Occipital lobe (tissue), 2 donors: ENCODE measurements around the gene ALK. TPM values are rescaled to one million over a fixed set of nuclear protein-coding genes. Genes with fewer than 3 reads are reported as not detected.

ENCODE experiments used
- DNase-seq: peaks from one replicate; lab custom pipeline; 2025; lab: John Stamatoyannopoulos, UW
- total RNA-seq: library from RNA; depleted of rRNA; stranded (reverse); fragments of >200 nt; gene quantifications from one replicate; pipeline ENCODE4 v1.2.3, GENCODE V29; 2014

Gene ALK
- total RNA-seq, 1 donor from 2014 or later: 0.78 TPM

DNA sequence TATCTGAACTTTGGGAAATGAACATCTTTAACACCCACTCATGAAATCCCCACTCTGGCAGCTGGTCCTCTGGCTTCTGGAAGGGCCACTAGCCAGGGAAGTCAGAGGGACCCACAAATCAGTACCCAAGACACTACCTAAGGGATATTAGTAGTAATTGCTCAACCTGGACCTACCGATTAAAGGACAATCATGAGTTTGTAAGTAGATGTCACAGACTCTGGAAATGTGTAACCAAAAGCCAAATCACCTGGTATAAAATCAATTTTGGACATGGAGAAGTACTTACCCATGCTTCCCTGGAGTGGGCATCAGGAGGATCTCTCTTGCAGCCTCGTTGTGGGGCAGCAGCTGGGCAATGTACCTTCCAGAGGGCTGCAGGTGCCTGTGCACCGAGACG is 389.8 kb downstream of the ALK start:
- DNase-seq: no peak

- DNase-seq: no peak
Measured at GRCh38 chr2:29530281-29530680, 391.1 kb downstream of the ALK start.

- peak; percentile 32 for DNase-seq
Measured at GRCh38 chr2:29528891-29529520, 392.4 kb downstream of the ALK start.

DNA sequence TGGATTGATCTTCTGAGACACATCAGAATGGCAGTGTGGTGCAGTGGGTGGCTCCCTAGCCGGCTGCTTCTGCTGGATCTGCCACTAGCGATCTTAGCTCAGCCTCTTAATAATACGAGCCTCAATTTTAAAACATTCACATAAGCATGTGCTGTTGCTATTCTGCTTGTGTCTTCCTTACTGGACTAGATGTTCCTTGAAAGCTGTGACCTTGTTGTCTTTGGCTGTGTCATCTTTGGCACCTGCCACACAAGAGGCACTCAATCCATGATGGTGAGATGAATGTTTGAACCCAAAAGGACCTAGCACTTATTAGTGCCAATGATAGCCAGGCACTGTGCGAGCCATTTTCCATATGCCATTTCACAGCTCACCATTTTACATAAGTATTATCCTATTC is 393.0 kb downstream of the ALK start:
- DNase-seq: no peak

GRCh38 chr2:29527947-29528346 is 393.4 kb downstream of the ALK start:
- DNase-seq: no peak

DNA sequence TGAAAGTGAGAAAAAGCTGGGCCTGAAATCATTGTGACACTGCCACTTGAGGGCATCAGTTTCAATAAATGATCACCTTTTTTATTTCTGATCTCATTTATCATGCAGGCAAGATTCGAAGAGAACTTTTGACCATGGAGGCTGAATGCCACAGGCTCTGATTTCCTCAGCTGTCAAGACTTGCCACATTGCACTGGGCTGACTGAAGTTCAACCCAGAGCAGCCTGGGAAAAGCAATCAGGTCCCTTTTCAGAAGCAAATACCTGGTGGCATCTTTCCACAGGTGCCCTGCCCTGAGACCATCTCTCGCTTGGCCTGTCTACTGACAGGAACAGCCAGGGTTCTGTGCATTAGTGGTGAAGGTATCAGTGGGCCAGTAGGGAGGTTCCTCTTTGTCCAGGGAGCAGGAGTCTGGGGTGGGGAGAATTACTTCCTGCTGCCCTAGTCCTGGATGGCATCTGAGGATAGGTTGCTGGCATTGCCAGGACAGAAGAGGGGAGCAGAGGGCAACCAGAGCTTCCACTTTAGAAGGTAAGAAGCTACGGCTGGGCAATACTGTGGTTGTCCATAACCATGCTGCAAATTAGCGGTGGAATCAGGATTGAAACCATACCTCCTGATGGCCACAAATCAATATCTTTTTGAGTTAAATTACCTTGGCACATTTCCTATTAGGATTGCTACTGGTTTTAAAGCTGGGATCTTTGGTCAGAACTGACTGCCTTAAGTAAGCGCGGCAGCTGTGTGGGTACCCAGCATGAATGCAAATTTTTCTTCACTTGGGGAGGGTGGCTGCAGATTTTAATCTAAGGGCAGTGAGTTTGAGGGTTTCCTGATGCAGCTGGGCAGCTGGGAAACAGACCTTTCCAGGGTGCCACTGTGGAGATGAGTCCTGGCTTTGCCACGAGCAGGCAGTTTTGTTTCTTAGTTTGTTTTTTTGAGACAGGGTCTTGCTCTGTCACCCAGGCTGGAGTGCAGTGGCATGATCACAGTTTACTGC is 394.5 kb downstream of the ALK start:
- no peak for DNase-seq

GRCh38 chr2:29525921-29526320 is 395.5 kb downstream of the ALK start:
- DNase-seq: no peak

- no peak for DNase-seq
Measured at GRCh38 chr2:29524652-29525051, 396.7 kb downstream of the ALK start.

GRCh38 chr2:29522951-29523669 is 398.3 kb downstream of the ALK start:
- no peak for DNase-seq

- DNase-seq: no peak
Measured at GRCh38 chr2:29520001-29520400, 401.4 kb downstream of the ALK start.

GRCh38 chr2:29519338-29519925 is 402.0 kb downstream of the ALK start:
- no peak for DNase-seq

GRCh38 chr2:29518646-29519337 is 402.6 kb downstream of the ALK start:
- DNase-seq: no peak

DNA sequence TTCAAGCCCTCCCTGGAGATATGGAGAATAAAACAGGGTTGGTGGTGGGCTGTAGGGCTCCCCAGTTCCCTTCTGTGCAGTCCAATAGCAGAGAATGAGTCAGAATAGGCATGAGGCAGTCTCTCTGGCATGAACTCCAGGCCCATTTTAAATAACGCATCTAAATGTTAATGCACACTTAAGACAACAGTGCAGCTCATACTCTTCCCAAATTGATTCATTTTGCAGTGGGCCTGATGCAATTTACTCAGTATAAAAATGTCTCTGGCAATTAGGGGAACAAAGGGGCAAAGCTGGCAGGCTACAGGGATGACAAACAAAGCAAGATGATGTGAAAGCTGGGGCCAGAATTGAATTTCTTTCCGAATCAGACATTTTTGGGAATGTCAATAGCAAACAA is 403.4 kb downstream of the ALK start:
- no peak for DNase-seq

DNA sequence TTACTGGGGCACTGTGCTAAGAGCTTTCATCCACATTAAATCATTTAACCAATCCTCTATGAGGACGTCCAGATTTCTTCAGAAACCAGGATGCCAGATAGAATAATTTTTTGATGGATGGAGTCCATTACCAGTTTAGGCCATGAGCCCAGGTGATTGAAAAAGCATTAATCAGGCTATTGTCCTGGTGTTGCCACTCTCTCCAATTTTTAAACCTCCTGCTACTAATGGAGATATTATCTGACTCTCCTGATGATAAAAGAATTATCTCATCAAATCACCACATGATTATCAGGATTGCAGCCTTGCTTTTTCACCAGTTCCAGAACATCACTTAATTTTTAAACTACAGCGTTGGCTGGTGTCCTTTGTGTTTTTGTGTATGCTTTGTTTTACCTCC is 404.0 kb downstream of the ALK start:
- no peak for DNase-seq

GRCh38 chr2:29516767-29517166 is 404.6 kb downstream of the ALK start:
- no peak for DNase-seq

DNA sequence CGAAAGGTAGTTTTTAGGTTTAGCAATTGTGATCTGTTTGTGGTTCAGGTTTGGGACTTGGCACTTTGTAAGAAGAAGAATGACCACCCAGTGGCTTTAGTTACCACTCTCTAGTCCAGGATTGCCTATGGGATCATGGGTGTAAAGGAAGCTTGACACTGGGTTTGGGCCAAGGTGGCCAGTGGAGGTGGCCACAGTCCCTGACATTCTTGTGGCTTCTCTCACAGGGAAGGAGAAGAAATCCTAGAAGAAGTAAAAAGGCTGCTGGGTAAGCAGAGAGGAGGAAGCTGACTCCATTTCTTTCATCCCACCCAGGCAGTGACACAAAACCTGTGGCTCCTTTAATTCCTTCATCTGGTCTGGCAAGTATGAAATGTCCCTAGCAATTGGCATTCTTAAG is 411.5 kb downstream of the ALK start:
- DNase-seq: no peak

- no peak for DNase-seq
Measured at GRCh38 chr2:29509397-29509796, 412.0 kb downstream of the ALK start.

DNA sequence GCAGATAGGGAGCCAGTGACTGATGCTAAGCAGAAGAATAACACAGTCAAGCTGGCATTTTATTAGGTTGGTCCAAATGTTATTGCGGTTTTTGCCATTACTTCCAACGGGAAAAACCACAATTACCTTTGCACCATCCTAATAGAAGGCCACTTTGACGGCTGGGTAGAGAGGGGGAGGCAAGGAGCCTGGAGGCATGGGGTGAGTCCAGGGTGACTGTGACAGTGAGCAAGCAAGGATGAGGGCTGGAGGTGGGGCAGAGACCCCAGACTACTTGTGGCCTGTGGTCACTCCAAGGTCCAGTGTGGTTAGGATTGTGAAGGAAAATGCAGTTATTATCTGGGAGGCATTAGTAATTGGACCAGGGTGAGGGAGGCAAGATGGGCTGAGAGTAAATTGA is 416.6 kb downstream of the ALK start:
- no peak for DNase-seq

DNA sequence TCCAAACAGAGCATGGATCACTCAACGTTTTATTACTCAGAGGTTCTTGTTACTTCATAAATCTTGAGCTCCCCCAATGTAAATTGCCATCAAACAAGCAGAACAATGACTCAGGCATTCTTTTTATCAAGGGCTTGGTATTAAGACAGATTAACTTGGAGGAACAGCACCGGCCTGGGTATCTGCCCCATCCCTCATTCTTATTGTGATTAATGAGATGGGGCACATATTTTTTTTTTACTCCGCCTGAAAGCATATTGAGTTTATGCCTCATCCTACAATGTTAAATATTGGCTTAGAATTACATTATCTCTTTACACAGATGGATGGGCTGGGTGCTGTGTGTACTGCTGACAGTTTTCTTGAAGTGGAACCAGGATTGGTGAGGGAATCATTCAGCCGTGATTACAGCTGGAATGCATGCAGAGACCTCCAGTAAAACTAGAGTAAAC is 418.9 kb downstream of the ALK start:
- no peak for DNase-seq

DNA sequence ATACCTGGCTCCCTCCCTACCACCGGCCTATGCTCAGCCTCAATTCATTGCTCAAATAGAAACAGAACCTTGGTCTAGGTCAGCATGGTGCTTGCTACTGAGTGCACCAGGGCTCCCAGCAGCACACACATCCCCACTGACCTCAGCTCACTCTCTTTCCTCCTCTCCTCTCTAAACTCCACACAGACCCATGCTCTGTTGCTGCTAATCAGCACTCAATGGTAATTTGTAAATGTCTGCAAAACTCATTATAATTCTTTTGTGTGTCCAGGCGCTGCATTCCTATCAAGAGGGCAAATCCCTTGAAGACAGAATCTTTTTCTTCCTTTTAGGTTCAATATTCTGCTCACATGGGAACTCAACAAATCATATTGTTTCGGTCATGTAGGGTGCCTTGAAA is 424.0 kb downstream of the ALK start:
- no peak for DNase-seq

DNA sequence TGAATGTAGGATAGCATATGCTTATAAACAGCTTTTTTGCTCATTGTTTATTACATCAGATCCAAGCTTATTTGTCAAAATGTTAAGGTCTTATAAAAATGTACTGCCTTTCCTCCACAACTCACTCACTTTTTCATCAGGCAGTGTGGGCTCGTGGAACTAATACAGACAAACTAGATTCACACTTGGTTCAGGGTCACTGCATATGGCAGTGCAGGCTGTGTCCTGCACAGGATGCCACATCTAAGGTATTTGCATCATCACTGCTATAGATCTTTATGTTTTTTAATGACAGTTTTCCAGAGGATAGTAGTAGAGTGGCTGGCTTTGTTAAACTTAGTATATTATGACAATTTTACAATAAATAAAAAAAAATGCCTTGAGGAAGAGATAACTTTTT is 425.2 kb downstream of the ALK start:
- no peak for DNase-seq
